ENCODE measurements around the gene SMG7. TPM values are rescaled to one million over a fixed set of nuclear protein-coding genes. Genes with fewer than 3 reads are reported as not detected.
"Not testable (repeated sequence)": the region's sequence is repeated elsewhere in the genome, so short reads cannot be mapped to it uniquely, and the experiment has no call there.

SMG7 gene
- total RNA-seq, 1 experiment from 2014 or later, result 54.1 TPM

DNA sequence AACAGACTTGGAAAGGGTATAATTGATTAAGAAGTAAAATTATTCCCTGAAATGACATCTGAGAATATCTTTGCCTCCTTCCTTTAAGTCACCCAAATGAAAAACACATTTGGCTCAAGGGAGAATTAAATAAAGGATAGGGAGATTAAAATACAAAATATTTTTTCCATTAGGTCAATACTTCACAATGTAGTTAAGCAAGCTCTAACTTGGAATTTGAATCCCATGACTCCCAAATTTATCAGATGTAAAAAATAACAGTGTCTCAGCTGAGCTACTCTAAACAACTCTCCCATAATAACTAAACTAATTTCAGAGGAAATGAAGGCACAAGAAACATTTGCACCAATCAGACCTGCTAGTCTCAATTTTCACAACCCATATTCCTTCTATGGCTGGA is 47.6 kb upstream of the SMG7 start:
- no peak overlapping the region for H3K4me3 ChIP-seq (replicated peaks in 1 of 2; ENCODE audit: low read depth in 1 of 2, low read length in 2 of 2)
- H3K9me3 ChIP-seq (ENCODE audit: control insufficient read depth in 1 of 2, insufficient read depth in 1 of 2, low read depth in 1 of 2, low read length in 2 of 2), result no peaks in the 10 kb centered on the region
- intact Hi-C loops (cut with micrococcal nuclease), result no loop called here
- DNase-seq (ENCODE audit: low read depth, low spot score), result no peak
- ChIA-PET POLR2A (no interaction called here), CTCF (no interaction called here), RAD21 (ENCODE audit: low non-redundant PET in 1 of 2, low total read pairs in 2 of 2, uncharacterized antibody in 2 of 2, unreplicated experiment in 2 of 2) (no interaction called here)
- BruUV-seq (replicated peaks), result no TSS peak
- no peak overlapping the region for H3K27ac ChIP-seq (ENCODE audit: low read depth, low read length)
- H4K20me1 ChIP-seq (ENCODE audit: insufficient read depth), result no peaks in the 10 kb centered on the region
- no peaks in the 10 kb centered on the region for H3K9me2 ChIP-seq (ENCODE audit: insufficient read depth)
- TF ChIP-seq SRF (IDR thresholded peaks at IDR 0.05; ENCODE audit: low read depth), result no peak
- no peak for TF ChIP-seq POLR2A (IDR thresholded peaks at IDR 0.05; ENCODE audit: borderline replicate concordance, extremely low read depth, insufficient read depth, insufficient read length)
- no peak for TF ChIP-seq ELF1 (IDR thresholded peaks at IDR 0.05; ENCODE audit: borderline replicate concordance, low read depth)
- TF ChIP-seq RAD21 (IDR thresholded peaks at IDR 0.05; ENCODE audit: low read depth), result no peak
- no peak for TF ChIP-seq POLR2AphosphoS5 (IDR thresholded peaks at IDR 0.05; ENCODE audit: low read depth, low read length)
- no peak for TF ChIP-seq TCF7L2 (IDR thresholded peaks at IDR 0.05; ENCODE audit: borderline replicate concordance, extremely low read depth, insufficient read depth, insufficient read length)
- TF ChIP-seq SIN3A (IDR thresholded peaks at IDR 0.05; ENCODE audit: low read depth), result no peak
- TF ChIP-seq EZH2phosphoT487 (IDR thresholded peaks at IDR 0.05; ENCODE audit: borderline replicate concordance), result no peak
- TF ChIP-seq, protein P1, sequence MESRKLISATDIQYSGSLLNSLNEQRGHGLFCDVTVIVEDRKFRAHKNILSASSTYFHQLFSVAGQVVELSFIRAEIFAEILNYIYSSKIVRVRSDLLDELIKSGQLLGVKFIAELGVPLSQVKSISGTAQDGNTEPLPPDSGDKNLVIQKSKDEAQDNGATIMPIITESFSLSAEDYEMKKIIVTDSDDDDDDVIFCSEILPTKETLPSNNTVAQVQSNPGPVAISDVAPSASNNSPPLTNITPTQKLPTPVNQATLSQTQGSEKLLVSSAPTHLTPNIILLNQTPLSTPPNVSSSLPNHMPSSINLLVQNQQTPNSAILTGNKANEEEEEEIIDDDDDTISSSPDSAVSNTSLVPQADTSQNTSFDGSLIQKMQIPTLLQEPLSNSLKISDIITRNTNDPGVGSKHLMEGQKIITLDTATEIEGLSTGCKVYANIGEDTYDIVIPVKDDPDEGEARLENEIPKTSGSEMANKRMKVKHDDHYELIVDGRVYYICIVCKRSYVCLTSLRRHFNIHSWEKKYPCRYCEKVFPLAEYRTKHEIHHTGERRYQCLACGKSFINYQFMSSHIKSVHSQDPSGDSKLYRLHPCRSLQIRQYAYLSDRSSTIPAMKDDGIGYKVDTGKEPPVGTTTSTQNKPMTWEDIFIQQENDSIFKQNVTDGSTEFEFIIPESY (IDR thresholded peaks at IDR 0.05; ENCODE audit: extremely low read depth, insufficient replicate concordance, low read length), result no peak
- TF ChIP-seq CBX3 (IDR thresholded peaks at IDR 0.05; ENCODE audit: low read depth), result no peak
- TF ChIP-seq ZFX (IDR thresholded peaks at IDR 0.05), result no peak
- no peak for TF ChIP-seq EZH2 (IDR thresholded peaks at IDR 0.05)
- TF ChIP-seq, protein P2, sequence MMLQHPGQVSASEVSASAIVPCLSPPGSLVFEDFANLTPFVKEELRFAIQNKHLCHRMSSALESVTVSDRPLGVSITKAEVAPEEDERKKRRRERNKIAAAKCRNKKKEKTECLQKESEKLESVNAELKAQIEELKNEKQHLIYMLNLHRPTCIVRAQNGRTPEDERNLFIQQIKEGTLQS (IDR thresholded peaks at IDR 0.05), result no peak
- no peak for TF ChIP-seq CEBPB (IDR thresholded peaks at IDR 0.05; ENCODE audit: low read depth)
- TF ChIP-seq, protein P3, sequence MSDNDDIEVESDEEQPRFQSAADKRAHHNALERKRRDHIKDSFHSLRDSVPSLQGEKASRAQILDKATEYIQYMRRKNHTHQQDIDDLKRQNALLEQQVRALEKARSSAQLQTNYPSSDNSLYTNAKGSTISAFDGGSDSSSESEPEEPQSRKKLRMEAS (IDR thresholded peaks at IDR 0.05), result no peak
- TF ChIP-seq FOSL1 (IDR thresholded peaks at IDR 0.05; ENCODE audit: low read depth), result no peak
- H3K27me3 ChIP-seq (ENCODE audit: insufficient read depth, low read length), result no peaks in the 10 kb centered on the region
- no peaks in the 10 kb centered on the region for H3K36me3 ChIP-seq (ENCODE audit: control insufficient read depth in 1 of 2, insufficient read depth in 2 of 2, low read length in 2 of 2)
- no peak overlapping the region for H2AFZ ChIP-seq (ENCODE audit: low read depth, low read length, poor library complexity, severe bottlenecking)
- no peaks in the 10 kb centered on the region for H3K79me2 ChIP-seq (ENCODE audit: insufficient read depth, low read length)
- H3K4me1 ChIP-seq (ENCODE audit: control insufficient read depth in 1 of 2, insufficient read depth in 2 of 2, low read length in 2 of 2), result no peaks in the 10 kb centered on the region
- H3K4me2 ChIP-seq (ENCODE audit: low read length), result no peak overlapping the region
- no peak for ATAC-seq
- H3K9ac ChIP-seq (ENCODE audit: low read length), result no peak overlapping the region

DNA sequence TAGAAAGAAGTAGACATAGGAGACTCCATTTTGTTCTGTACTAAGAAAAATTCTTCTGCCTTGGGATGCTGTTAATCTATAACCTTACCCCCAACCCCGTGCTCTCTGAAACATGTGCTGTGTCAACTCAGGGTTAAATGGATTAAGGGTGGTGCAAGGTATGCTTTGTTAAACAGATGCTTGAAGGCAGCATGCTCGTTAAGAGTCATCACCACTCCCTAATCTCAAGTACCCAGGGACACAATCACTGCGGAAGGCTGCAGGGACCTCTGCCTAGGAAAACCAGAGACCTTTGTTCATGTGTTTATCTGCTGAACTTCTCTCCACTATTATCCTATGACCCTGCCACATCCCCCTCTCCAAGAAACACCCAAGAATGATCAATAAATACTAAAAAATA is 44.7 kb upstream of the SMG7 start:
- intact Hi-C loops (cut with micrococcal nuclease); H3K36me3 ChIP-seq (ENCODE audit: control insufficient read depth in 1 of 2, insufficient read depth in 2 of 2, low read length in 2 of 2); H3K9me2 ChIP-seq (ENCODE audit: insufficient read depth); ATAC-seq; H3K27ac ChIP-seq (ENCODE audit: low read depth, low read length); BruUV-seq (replicated peaks); H3K9ac ChIP-seq (ENCODE audit: low read length); H3K79me2 ChIP-seq (ENCODE audit: insufficient read depth, low read length); H3K4me3 ChIP-seq (replicated peaks in 1 of 2; ENCODE audit: low read depth in 1 of 2, low read length in 2 of 2); H3K27me3 ChIP-seq (ENCODE audit: insufficient read depth, low read length); DNase-seq (ENCODE audit: low read depth, low spot score); H2AFZ ChIP-seq (ENCODE audit: low read depth, low read length, poor library complexity, severe bottlenecking); POLR2A ChIA-PET; H4K20me1 ChIP-seq (ENCODE audit: insufficient read depth); CTCF ChIA-PET; H3K9me3 ChIP-seq (ENCODE audit: control insufficient read depth in 1 of 2, insufficient read depth in 1 of 2, low read depth in 1 of 2, low read length in 2 of 2); RAD21 ChIA-PET (ENCODE audit: low non-redundant PET in 1 of 2, low total read pairs in 2 of 2, uncharacterized antibody in 2 of 2, unreplicated experiment in 2 of 2); H3K4me2 ChIP-seq (ENCODE audit: low read length): not testable (repeated sequence)
- peaks cover 0 to 10% of the 10 kb centered on the region in 2 experiments; a peak in 2 of 4 replicates for H3K4me1 ChIP-seq (ENCODE audit: control insufficient read depth in 1 of 2, insufficient read depth in 2 of 2, low read length in 2 of 2)
